Neuronal stem cell (in vitro differentiated cells): ENCODE data around the gene CEP85.

Experiments used
- DNase-seq: peaks from one replicate; pipeline ENCODE4 v3.0.0-alpha.2; 2013; ENCODE audit warnings: low spot score
- H2AFZ ChIP-seq: one replicate; pipeline ENCODE4 v1.6.1; 2013; ENCODE audit warnings: mild to moderate bottlenecking, low read length, inconsistent platforms
- H2AK5ac ChIP-seq: 2 replicates; pipeline ENCODE4 v1.6.1; 2013; ENCODE audit warnings: low read depth, mild to moderate bottlenecking, inconsistent platforms, low read length, moderate library complexity, mixed read lengths
- H2BK120ac ChIP-seq: 2 replicates; pipeline ENCODE4 v1.6.1; 2013; ENCODE audit warnings: low read depth, mild to moderate bottlenecking, inconsistent platforms, low read length, moderate library complexity, mixed read lengths
- H2BK12ac ChIP-seq: one replicate; pipeline ENCODE4 v1.6.1; 2013; ENCODE audit warnings: low read length, inconsistent platforms
- H2BK15ac ChIP-seq: 2 replicates; pipeline ENCODE4 v1.6.1; 2013; ENCODE audit warnings: mild to moderate bottlenecking, low read length, inconsistent platforms, mixed read lengths
- H2BK5ac ChIP-seq: one replicate; pipeline ENCODE4 v1.6.1; 2013; ENCODE audit warnings: inconsistent platforms, mild to moderate bottlenecking, low read length, moderate library complexity
- H3K14ac ChIP-seq: one replicate; pipeline ENCODE4 v1.6.1; 2013; ENCODE audit warnings: low read length, inconsistent platforms
- H3K18ac ChIP-seq: 2 replicates; pipeline ENCODE4 v1.6.1; 2013; ENCODE audit warnings: low read length, inconsistent platforms
- H3K23ac ChIP-seq: 2 replicates; pipeline ENCODE4 v1.6.1; 2013; ENCODE audit warnings: low read depth, mild to moderate bottlenecking, mixed read lengths, low read length, inconsistent platforms; ENCODE audit not compliant: poor library complexity
- H3K27ac ChIP-seq: replicated peaks from 3 replicates; pipeline ENCODE4 v1.5.1; 2013; ENCODE audit warnings: low read length, inconsistent platforms
- H3K27me3 ChIP-seq, 3 experiments: 2 replicates each; pipeline ENCODE4 v1.6.1; 2013; ENCODE audit warnings: low read length in 3 of 3, mild to moderate bottlenecking in 2 of 3, inconsistent platforms in 1 of 3, low read depth in 1 of 3, mixed read lengths in 1 of 3, moderate library complexity in 1 of 3; ENCODE audit not compliant: control insufficient read depth in 3 of 3, insufficient read depth in 3 of 3
- H3K36me3 ChIP-seq, 2 donors: replicated peaks in 1 of 2; 2 replicates each; pipeline ENCODE4 v1.6.1; 2013; ENCODE audit warnings: low read length in 2 of 2; ENCODE audit not compliant: control insufficient read depth in 2 of 2, insufficient read depth in 2 of 2
- H3K4ac ChIP-seq: 2 replicates; pipeline ENCODE4 v1.6.1; 2013; ENCODE audit warnings: inconsistent platforms, mild to moderate bottlenecking, low read length, moderate library complexity
- H3K4me1 ChIP-seq, 2 donors: 1 replicate in 1 of 2; 2 replicates in 1 of 2; pipeline ENCODE4 v1.6.1; 2013; ENCODE audit warnings: low read length in 2 of 2, low read depth in 1 of 2; ENCODE audit not compliant: control insufficient read depth in 2 of 2, insufficient read depth in 1 of 2
- H3K4me2 ChIP-seq: one replicate; pipeline ENCODE4 v1.6.1; 2013; ENCODE audit warnings: mild to moderate bottlenecking, low read length, inconsistent platforms; ENCODE audit not compliant: insufficient read depth, poor library complexity, severe bottlenecking
- H3K4me3 ChIP-seq, 2 donors: 2 replicates each; pipeline ENCODE4 v1.5.1; 2013; ENCODE audit warnings: low read length in 2 of 2, mild to moderate bottlenecking in 2 of 2, inconsistent platforms in 1 of 2, moderate library complexity in 1 of 2
- H3K79me1 ChIP-seq: one replicate; pipeline ENCODE4 v1.6.1; 2013; ENCODE audit warnings: low read depth, mild to moderate bottlenecking, inconsistent platforms, low read length, moderate library complexity
- H3K9ac ChIP-seq: one replicate; pipeline ENCODE4 v1.6.1; 2013; ENCODE audit warnings: mild to moderate bottlenecking, low read depth, low read length, inconsistent platforms; ENCODE audit not compliant: poor library complexity
- H3K9me3 ChIP-seq, 2 donors: replicated peaks in 1 of 2; 2 replicates each; pipeline versions ENCODE3 to v1.6.1; 2013; ENCODE audit warnings: low read length in 2 of 2, mild to moderate bottlenecking in 2 of 2, inconsistent platforms in 1 of 2, low read depth in 1 of 2, mixed read lengths in 1 of 2, moderate library complexity in 1 of 2; ENCODE audit not compliant: control insufficient read depth in 2 of 2, insufficient read depth in 1 of 2
- H4K8ac ChIP-seq: one replicate; pipeline ENCODE4 v1.6.1; 2013; ENCODE audit warnings: low read depth, mild to moderate bottlenecking, inconsistent platforms, low read length, moderate library complexity
- H4K91ac ChIP-seq: one replicate; pipeline ENCODE4 v1.6.1; 2013; ENCODE audit warnings: low read length, low read depth, mild to moderate bottlenecking, inconsistent platforms; ENCODE audit not compliant: poor library complexity
- WGBS, 2 donors: extraction: QIAGEN DNeasy Blood & Tissue Kit; methylation state at CpG; one replicate each; pipeline ENCODE4 v1.1.7; 2013; ENCODE audit warnings: missing lambda C conversion rate in 2 of 2, mixed read lengths in 1 of 2; ENCODE audit not compliant: insufficient read length in 2 of 2, insufficient replicate concordance in 1 of 2; ENCODE audit errors: extremely low coverage in 2 of 2; 5-methylcytosine and 5-hydroxymethylcytosine counted together

The CEP85 gene

DNA sequence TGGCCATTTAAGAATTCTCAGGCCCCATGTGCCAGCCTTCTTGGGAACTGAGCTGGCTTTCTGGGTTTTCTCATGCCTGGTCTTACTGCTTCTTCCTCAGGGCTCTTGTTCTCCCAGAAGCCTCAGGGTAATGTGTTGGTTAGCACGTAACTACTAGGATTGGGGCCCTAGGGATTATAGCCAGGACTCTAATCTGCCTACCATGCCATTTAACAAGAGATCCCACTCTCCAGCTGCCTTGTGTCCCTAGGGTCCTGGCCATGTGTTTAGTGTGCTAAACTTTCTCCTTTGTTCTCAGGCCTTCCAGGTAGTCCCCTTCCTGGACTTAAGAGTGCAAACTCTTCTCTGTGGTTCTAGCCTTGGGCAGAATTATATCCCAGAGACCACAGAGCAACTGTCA is 43.7 kb downstream of the CEP85 start:
- H3K4me1 ChIP-seq: peaks cover 24 to 26% of the 10 kb centered on the region in 2 donors
- H2BK12ac ChIP-seq: no peak overlapping the region
- no peak overlapping the region for H3K27ac ChIP-seq
- no peaks in the 10 kb centered on the region for H3K27me3 ChIP-seq
- no peaks in the 10 kb centered on the region for H3K9me3 ChIP-seq
- no peak overlapping the region for H3K18ac ChIP-seq
- peaks cover 43 to 71% of the 10 kb centered on the region in 2 donors for H3K36me3 ChIP-seq
- H2BK5ac ChIP-seq: no peak overlapping the region
- no peak overlapping the region for H2BK120ac ChIP-seq
- no peak overlapping the region for H3K9ac ChIP-seq
- H3K4me3 ChIP-seq: no peak overlapping the region
- WGBS, 2 donors: no CpG with 5 or more reads among the region's 1 CpG
- no peak overlapping the region for H3K4ac ChIP-seq
- H3K4me2 ChIP-seq: no peak overlapping the region
- no peak overlapping the region for H3K23ac ChIP-seq
- no peak overlapping the region for H4K91ac ChIP-seq
- no peak for DNase-seq
- no peak overlapping the region for H2AK5ac ChIP-seq
- H2BK15ac ChIP-seq: no peak overlapping the region
- no peak overlapping the region for H4K8ac ChIP-seq
- no peak overlapping the region for H2AFZ ChIP-seq
- H3K79me1 ChIP-seq: peaks cover 8% of the 10 kb centered on the region
- no peak overlapping the region for H3K14ac ChIP-seq

DNA sequence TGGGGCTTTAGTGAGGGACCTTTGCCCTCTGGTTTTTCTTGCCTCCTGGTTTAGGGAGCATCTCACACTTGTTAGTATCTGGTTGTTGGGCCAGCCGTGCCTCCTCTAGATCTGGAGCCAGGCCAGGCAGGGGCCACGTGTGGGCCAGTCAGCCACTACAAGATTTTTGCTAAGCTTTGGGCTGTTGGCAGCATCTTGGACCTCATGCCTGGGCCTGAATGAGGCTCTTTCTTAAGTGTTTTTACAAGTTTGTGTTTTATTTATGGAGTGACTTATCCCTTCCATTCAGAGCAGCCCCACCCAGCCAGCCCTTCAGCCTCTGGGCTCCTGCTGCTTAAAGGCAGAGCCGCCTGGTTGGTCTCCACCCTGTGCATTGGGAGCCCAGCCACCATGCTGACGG is 44.3 kb downstream of the CEP85 start:
- Histone ChIP-seq H2AK5ac (no peak overlapping the region), H3K27ac (no peak overlapping the region), H3K4me1 (peaks cover 26 to 27% of the 10 kb centered on the region in 2 donors), H2BK120ac (no peak overlapping the region), H2BK15ac (no peak overlapping the region), H3K23ac (no peak overlapping the region), H2AFZ (no peak overlapping the region), H3K9ac (no peak overlapping the region), H3K36me3 (peaks cover 37 to 65% of the 10 kb centered on the region in 2 donors), H3K4me2 (no peak overlapping the region), H3K4me3 (no peak overlapping the region), H3K79me1 (peaks cover 10% of the 10 kb centered on the region), H4K91ac (no peak overlapping the region), H3K4ac (no peak overlapping the region), H2BK5ac (no peak overlapping the region), H3K9me3 (no peaks in the 10 kb centered on the region), H3K18ac (no peak overlapping the region), H4K8ac (no peak overlapping the region), H3K14ac (no peak overlapping the region), H2BK12ac (no peak overlapping the region), H3K27me3 (no peaks in the 10 kb centered on the region)
- WGBS, 2 donors: no CpG with 5 or more reads among the region's 4 CpGs
- DNase-seq: no peak

- no peak overlapping the region for H2BK12ac ChIP-seq
- H2BK15ac ChIP-seq: no peak overlapping the region
- DNase-seq: no peak
- H4K8ac ChIP-seq: no peak overlapping the region
- H3K4me2 ChIP-seq: no peak overlapping the region
- WGBS, 2 donors: no CpG with 5 or more reads among the region's 9 CpGs
- H2AFZ ChIP-seq: no peak overlapping the region
- peaks cover 26 to 27% of the 10 kb centered on the region in 2 donors for H3K4me1 ChIP-seq
- H2AK5ac ChIP-seq: no peak overlapping the region
- H3K23ac ChIP-seq: no peak overlapping the region
- peak overlapping the region; percentile 64 to 87 for H3K4me3 ChIP-seq
- H3K27me3 ChIP-seq: no peaks in the 10 kb centered on the region
- H3K36me3 ChIP-seq: peaks cover 37 to 62% of the 10 kb centered on the region in 2 donors
- H4K91ac ChIP-seq: no peak overlapping the region
- H3K9ac ChIP-seq: no peak overlapping the region
- no peak overlapping the region for H2BK5ac ChIP-seq
- no peaks in the 10 kb centered on the region for H3K9me3 ChIP-seq
- peaks cover 10% of the 10 kb centered on the region for H3K79me1 ChIP-seq
- H3K27ac ChIP-seq: peak overlapping the region; percentile 69
- H3K14ac ChIP-seq: no peak overlapping the region
- H2BK120ac ChIP-seq: no peak overlapping the region
- H3K4ac ChIP-seq: no peak overlapping the region
- no peak overlapping the region for H3K18ac ChIP-seq
Observed at GRCh38 chr1:26278724-26279455, 44.9 kb downstream of the CEP85 start.

GRCh38 chr1:26279456-26280332 is 45.7 kb downstream of the CEP85 start, which contains the start of gene SH3BGRL3:
Gene SH3BGRL3, plus strand, starts transcription at chr1:26280086. Its CDS starts 70 bp downstream, at chr1:26280156.
- H3K23ac ChIP-seq: peak within 1 kb of the TSS; percentile 92
- H3K79me1 ChIP-seq: peaks cover 10% of the 10 kb centered on the region
- peak within 1 kb of the TSS; percentile 97 for H3K18ac ChIP-seq
- H3K27me3 ChIP-seq: no peaks in the 10 kb centered on the region
- H3K4me1 ChIP-seq: peaks cover 26 to 29% of the 10 kb centered on the region in 2 donors
- H4K91ac ChIP-seq: peak within 1 kb of the TSS; percentile 7
- no peak within 1 kb of the TSS for H4K8ac ChIP-seq
- H3K4ac ChIP-seq: peak within 1 kb of the TSS; percentile 18
- no peak within 1 kb of the TSS for H2BK5ac ChIP-seq
- peak; percentile 74 for DNase-seq
- H2BK15ac ChIP-seq: peak within 1 kb of the TSS; percentile 30
- H3K36me3 ChIP-seq: peaks cover 34 to 56% of the 10 kb centered on the region in 2 donors
- peak within 1 kb of the TSS; percentile 95 for H3K4me2 ChIP-seq
- peak within 1 kb of the TSS; percentile 23 for H3K14ac ChIP-seq
- H3K9ac ChIP-seq: peak within 1 kb of the TSS; percentile 93
- peak within 1 kb of the TSS; percentile 64 to 87 for H3K4me3 ChIP-seq
- peak within 1 kb of the TSS; percentile 67 for H2AK5ac ChIP-seq
- H3K9me3 ChIP-seq: no peaks in the 10 kb centered on the region
- peak within 1 kb of the TSS; percentile 69 for H3K27ac ChIP-seq
- WGBS, 2 donors: no CpG with 5 or more reads among the region's 66 CpGs
- H2AFZ ChIP-seq: peak within 1 kb of the TSS; percentile 97
- H2BK120ac ChIP-seq: no peak within 1 kb of the TSS
- no peak within 1 kb of the TSS for H2BK12ac ChIP-seq
